Ecto neural progenitor cell (in vitro differentiated cells): Measurements from ENCODE around the gene DHCR7.

Experiments
- DNase-seq: peaks from one replicate; pipeline ENCODE4 v3.0.0-alpha.2; 2018; ENCODE audit warnings: low spot score

The DHCR7 gene

DNA sequence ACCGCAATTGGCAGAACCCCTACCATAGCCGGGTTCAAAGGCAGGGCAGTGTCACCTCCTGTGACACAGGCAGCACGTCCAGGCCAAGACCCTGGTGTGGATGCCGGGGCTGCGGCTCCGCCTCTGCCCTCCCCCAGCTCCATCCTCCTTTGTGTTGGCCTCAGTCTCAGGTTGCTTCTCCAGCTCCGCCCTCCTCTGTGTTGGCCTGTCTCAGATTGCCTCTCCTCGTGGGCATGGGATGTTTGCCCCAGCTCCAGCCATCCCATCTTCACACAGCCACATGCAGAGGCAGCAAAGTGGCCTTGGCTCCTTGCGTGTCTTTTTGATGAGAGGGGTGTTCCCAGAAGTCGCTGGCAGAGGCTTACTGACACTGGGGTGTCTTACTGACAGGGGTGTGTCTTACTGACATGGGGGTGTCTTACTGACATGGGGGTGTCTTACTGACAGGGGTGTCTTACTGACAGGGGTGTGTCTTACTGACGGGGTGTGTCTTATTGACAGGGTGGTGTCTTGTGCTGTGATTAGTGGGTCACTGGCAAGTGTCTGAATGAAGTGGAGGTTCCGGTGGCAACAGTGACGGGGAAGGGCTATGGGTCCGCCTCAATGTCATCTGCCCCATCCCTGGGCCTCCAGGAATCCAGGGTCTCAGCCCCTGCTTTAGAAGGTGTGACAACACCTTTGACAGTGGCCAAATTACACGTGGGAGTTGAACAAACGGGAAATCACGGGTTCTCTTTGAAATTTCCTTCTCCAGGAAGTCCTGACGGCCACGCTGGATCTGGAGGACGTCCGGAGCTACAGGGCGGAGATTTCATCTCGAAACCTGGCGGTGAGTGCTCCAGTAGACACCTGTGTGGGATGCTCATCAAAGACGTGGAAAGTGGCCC, 29.7 kb upstream of the DHCR7 start:
- DNase-seq = peak; percentile 68

DNA sequence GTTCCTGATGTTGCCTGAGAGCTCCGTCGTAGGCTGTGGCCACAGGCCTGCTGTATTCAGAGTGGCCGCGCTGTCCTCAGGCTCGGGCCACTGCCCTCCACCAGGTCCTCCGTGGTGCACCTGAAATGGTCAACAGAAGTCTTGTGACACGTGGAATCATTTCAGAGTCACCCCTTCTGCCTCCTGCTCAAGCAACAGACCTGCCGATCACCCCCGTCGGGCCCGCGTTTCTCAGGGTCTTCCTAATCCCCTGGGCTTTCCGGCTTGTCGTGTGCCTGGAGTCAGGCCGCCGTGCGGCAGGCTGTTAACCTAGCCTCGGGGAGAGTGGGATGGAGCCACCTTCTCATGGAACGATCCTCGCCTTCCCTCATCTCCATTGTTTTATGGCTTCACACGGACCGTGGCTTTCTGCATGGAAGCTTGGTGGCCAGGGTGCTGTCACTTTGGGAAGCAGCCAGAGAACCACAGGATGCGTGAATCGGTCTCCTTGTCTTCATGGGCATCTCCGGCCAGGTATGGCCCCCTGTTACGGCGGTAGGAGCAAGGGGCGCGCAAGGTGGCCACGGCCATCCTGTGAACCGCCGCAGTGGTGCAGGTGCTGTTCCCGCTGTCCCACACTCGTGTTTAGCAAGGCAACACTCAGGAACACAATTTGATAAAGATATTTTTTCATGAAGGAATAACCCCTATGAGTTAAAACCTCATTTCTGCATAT, 28.9 kb upstream of the DHCR7 start:
- DNase-seq = no peak

DNA sequence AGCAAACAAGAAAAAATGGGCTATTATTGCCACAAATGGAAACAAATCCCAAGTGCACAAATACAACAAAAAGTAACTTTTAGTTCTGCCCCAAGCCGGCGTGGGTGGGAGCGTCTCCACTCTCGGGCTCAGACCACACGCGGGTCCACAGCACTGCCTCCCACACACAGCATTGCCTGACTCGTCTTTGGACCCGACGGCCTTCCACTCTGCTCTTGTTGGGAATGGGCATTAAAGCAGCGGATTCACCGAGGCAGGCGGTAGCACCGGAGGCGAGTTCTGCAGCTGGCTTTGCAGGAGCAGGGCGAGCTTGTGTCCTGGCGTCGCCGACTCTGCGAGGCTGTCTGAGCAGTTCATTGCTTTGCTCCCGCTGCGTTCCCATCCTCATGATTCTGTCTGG, 27.8 kb upstream of the DHCR7 start:
- no peak for DNase-seq

DNA sequence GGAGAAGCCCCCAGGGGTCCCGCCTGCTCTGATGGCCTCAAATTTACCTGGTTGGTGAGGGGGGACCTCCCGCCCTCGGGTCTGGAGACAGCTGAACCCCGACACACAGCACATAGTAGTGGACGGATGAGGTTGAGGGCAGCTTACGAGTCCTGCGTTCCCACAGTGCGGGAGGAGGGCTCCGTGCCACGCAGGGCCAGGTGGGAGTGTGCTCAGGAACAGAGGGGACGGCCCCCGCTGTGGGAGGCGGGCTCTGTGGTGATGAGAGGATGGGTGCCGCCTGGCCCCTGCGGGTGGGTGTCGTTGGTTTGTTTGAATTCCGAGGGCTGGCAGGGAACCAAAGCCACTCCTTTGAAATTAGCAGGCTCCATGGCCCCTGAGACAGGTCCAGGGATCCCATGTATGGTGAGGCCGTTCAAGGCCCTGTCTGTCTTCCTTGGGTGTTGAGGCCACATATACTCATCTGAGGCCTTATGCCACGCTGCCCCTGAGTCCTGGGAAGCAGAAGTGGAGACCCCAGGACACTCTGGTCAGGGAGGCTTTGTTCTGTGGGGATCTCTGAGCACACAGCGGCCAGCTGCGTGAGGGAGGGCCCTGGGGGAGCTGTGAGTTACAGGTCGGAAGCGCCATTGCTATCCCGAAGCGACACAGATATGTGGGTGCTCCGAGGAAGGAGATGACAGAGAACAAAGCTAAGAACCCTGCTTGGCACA, 26.7 kb upstream of the DHCR7 start:
- DNase-seq = no peak

DNA sequence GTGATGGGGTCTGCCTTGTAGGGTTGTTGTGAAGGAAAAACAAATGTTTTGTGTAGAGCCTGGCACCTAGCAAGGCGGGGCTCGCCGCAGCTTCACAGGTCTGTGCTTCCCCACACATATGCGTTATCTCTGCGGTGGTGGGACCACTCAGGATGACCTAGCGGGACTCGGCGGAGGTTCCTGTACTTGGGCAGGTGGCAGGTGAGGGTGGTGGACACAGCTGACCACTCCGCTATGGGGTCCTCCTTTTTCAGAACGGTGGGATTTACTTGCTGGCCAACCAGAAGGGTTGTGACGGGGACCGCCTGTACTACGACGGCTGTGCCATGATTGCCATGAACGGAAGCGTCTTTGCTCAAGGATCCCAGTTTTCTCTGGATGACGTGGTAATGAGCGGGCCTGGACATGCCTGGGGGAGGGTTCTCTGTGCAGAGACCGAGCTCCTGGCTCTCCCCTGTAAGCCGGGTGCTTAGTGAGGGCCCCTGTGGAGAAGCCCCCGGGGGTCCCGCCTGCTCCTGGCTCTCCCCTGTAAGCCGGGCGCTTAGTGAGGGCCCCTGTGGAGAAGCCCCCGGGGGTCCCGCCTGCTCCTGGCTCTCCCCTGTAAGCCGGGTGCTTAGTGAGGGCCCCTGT, 26.1 kb upstream of the DHCR7 start:
- DNase-seq = no peak

DNA sequence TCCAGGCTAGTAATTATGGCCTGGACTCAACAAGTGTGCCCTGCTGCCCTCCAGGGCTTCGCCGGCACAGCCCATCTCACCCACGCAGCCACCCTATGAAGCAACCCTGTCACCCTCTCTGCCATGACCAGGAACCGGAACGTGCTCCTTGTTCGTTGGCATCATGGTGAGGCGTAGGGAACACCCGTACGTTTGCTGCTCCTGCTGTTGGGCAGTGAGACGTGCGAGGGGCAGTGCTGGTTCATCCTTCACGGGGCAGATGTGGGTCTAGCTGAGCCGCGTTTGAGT, 25.5 kb upstream of the DHCR7 start:
- DNase-seq = no peak

DNA sequence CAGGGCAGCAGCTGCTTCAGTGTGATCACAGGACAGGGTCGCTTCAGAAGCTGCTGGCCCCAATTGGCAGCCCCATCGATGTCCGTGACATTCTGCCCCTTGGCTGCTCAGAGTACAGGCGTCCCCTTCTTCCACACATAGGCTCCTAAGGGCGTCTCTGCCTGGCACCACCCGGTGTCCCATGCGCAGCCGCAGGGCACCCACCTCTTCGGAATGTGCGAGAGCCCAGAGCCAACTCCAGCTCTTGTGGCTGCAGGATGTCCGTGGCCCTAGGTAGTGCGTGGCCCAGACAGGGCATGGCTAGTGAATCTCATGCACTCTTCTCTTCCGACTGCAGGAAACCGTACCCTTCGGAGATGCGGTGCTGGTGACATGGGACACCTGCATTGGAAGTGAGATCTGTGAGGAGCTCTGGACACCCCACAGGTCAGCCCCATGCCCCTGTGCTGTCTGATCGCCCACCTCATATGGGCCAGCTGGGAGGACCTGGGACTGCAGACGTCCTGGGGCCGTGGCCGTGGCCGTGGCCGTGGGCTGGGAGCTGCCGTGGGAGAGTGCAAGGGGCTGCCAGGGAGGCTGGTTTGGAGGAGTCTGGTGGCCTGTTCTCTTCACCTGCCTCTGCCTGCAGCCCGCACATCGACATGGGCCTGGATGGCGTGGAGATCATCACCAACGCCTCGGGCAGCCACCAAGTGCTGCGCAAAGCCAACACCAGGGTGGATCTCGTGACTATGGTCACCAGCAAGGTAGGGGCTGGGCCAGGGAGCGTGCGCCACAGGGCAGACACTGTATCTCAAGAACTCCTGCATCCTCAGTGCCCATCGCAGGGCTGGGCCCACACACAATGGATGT, 25.0 kb upstream of the DHCR7 start:
- DNase-seq = no peak

DNA sequence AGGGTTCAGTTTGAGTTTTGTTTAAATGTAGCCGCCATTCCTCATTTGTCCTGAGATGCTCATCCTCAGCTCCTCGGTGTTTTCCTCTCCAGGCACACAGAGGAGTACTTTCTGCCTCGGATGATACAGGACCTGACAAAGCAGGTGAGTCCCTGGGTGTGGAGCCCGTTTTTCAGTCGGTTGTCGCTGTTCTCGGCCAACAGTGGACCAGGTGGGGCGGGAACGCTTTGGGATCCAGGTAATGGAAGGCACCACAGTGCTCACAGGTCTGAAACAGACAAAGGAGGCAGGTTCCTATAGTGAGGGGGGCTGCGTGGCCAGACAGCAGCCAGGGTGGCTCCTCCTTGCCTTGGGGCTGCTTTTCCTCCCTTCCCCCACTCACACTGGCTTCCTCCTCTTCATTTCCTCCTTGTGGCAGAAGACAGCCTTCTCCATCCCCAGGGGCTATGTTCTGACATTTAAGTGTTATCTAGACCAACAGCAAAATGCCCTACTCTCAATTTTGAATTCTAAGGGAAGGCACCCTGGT, 24.2 kb upstream of the DHCR7 start:
- DNase-seq = no peak

DNA sequence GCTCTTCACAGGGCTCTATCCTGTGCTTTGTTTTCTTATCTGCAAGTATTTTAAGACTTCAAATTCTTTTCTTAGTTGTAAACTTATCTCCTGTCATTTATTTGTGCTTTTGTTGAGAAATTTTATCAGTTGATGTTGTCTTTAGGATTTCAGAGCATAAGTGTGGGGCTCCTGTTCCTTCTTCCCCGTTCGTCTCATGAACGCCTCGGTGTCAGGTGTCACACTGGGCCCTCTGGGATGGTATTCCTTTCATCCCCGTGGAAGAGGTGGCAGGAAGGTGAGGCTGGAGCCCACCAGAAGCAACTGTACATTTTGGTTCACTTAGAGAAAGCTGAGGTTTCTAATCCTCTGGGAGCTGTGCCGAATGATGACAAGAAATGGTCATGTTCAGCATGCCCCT, 22.8 kb upstream of the DHCR7 start:
- no peak for DNase-seq

DNA sequence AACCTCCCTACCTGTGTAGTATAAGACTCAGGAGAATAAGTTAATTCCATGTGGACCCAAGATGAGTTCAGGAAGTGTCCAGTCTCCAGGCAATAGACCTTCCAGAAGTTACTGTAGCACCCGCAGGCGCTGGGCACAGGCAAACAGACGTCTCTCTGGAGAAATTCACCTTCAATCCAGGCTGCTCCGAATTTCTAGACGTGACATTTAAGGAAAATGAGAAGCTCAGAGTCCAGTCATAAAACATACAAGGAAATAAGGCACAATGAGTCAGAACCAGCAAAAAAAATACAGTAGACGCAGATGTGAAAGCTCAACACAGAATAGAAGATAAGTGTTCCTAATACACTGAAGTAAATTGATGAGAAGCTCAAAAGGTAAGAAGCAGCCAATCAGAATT, 19.0 kb upstream of the DHCR7 start:
- no peak for DNase-seq

DNA sequence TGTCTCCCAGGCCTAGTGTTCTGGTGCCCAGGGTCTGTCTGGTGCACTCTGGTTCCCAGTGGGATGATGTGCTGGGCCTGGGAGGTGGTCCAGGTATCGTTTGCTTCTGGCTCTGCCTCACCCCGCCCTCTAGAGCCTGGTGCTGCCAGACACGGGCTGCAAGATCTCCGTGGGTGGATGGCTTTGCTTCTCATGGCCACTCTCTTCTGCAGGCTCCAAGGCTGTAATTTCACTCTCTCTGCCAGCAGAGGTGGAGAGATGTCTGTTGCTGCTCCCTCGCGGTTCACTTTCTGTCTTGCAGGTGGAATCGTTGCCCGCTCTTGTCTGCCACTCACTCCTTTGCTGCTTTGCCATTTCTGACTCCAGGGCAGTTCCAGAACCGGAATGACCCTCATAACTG, 18.2 kb upstream of the DHCR7 start:
- no peak for DNase-seq

DNA sequence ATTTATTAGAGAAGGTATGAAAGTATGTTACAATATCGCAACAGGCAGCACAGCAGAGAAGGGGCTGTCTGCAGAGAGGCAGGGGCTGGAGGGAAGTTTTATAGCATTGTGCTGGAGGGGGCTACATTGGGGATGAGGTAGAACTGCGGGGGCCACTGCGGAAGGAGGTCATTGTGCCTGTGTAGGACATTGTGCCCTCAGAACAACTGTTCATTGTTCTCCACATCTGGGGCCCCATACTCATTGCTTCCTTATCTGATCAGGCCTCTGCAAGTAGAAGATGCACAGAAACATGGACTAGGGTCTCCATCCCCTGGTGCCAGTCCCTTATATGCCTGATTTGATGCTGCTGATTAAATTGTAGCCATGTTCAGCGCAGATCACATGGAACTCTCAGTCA, 16.9 kb upstream of the DHCR7 start:
- DNase-seq = no peak

DNA sequence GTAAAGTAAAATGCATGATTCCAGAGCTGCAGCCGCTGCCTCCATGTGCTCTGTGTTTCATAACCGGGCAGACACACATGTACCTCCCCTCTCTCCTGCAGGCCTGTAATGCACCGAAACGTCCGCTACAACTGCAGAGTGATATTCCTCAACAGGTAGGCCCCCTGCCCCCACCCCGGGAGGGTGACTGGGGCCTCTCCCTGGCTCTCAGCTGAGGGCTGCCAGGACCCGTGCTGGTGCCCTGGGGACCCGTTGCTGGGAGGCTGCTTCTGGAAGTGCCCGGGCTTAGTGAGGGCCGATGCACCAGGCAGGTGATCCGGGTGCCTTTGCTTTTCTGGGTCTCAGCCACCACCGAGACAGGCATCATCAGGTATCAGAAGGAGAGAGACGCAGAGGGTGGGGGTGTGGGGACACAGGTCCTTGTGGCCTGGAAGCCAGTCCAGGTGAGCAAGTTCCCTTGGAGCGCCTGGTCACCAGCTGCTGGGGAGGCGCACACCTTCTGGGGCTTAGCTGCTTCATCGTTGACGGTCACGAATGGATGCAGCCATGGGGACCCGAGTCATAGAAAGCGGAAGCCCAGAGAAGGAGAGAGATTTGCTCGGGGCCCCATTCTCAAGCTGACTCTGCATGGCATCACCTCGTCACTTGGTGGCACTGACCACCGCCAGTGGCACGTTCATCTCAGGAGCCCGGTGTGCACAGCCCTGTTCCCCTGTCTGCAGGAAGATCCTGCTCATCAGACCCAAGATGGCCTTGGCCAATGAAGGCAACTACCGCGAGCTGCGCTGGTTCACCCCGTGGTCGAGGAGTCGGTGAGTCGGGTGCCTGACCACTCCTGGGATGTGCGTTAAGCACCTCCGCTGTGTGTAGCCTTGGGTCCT, 15.4 kb upstream of the DHCR7 start:
- no peak for DNase-seq

DNA sequence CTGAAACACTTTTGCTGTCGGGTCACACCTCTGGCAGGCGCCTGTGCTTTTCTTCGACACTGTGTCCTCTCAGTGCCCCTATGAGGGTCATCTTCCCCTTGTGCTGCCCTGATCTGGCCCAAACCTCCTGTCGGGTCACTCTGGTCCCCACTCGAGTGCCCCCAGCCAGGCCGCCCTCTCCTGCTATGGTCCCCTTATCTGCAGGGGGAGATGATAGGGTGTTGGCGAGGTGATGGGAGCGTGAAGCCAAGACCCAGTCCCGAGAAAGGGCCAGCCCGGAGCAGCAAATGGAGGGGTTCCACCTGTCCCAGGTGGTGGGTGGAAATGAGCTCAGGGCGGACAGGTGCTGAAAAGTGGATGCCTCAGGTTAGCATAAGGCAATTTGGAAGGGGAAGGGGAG, 14.5 kb upstream of the DHCR7 start:
- DNase-seq = no peak

DNA sequence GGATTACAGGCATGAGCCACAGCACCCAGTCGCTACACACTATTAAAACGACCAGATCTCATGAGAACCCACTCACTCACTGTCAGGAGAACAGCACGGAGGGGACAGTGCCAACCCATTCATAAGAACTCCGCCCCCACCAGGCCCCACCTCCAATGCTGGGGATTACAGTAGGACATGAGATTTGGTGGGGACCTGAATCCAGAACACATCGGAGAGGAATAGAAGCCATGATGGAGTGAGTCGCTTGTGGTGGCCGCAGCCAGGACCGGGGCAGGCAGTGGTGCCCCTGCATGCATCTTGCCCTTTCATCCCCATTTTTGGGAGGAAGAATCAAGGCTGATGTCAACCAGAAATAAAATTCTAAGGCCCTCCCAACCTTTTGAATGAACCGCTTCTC, 13.5 kb upstream of the DHCR7 start:
- no peak for DNase-seq

DNA sequence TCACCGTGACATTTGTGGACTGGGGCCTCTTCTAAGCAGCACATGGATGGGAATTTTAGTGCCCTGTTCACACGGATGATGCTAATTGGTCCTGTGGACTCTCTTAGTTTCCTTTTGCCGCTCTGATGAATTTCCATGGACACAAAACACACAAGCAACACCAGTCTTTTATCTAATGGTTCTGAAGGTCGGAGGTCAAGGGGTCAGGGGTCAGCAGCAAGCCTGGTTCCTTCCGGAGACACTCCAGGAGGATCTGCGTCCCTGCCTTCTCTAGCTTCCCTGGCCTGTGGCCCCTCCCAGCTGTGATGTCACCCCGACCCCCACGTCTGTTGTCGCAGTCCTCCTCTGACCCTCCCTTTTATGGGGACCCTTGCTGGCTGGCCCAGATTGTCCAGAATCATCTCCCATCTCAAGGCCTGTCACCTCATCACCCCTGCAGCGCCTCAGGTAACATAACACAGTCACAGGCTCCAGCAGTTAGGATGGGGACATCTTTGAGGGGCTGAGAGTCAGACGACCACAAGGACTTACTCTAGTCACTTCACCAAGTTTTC, 11.7 kb upstream of the DHCR7 start:
- no peak for DNase-seq

DNA sequence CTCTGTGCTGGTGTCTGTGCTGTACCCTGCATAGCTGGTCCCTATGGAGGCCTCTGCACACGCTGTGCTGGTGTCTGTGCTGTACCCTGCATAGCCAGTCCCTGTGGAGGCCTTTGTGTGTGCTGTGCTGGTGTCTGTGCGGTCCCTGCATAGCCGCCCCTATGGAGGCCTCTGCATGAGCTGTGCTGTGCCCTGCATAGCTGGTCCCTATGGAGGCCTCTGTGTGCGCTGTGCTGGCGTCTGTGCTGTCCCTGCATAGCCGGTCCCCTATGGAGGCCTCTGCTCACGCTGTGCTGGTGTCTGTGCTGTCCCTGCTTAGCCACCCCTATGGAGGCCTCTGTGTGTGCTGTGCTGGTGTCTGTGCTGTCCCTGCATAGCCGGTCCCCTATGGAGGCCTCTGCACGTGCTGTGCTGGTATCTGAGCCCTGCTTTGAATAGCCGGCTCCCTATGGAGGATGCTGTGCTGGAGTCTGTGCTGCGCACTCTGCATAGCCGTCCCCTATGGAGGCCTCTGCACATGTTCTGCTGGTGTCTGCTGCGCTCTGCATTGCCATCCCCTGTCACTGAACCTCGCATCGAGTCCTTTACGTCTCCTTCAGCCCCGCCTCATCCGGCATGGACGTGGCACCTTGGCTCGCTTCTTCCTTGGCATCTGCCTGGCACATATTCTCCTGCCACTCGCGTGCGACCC, 11.0 kb upstream of the DHCR7 start:
- DNase-seq = no peak

DNA sequence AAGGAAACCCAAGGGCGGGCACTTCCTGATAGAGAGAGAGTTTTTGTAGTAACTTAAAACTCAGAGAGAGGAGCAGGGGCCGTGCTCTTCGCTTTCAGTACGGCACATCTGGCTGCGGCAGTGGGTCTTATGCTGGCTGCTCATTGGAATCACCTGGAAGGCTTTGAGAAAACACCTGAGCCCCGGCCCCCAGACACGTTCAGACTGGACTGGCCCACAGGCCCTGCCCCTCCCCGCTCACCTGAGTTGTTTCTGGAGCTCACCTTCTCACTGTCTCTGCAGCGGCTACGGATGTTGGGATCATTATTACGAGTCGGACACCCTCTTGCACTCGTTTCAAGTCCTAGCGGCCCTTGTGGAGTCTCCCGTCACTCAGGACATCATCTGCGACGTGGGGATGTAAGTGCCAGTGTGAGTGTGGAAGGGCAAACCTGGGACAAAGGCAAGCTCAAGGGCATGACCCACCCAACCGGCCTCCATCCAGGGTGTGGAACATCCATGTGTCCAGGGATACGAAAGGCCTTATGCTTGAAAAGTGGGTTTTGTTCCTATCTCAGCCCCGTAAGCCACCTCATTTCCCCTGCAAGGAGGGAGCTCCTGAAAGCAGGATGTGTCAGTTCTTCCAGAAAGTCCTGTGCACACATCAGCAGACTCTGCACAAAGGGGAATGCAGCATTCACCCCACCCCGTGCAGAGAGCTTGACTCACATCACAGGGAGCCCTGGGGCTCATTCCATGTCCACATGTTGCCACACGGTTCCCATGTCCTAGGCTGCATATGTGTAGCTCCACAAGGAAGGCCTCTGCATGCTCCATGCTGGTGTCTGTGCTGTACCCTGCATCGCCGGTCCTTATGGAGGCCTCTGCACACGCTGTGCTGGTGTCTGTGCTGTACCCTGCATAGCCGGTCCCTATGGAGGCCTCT, 10.2 kb upstream of the DHCR7 start:
- DNase-seq = no peak
